Spinal cord (tissue), 10 donors: Measurements from ENCODE around the gene NPAS3. TPM values are rescaled to one million over a fixed set of nuclear protein-coding genes. Genes with fewer than 3 reads are reported as not detected.
"Not testable (repeated sequence)": the region's sequence is repeated elsewhere in the genome, so short reads cannot be mapped to it uniquely, and the experiment has no call there.

Experiments
- DNase-seq, 6 donors: peaks; one replicate each; pipeline versions ENCODE4 v3.0.0 to v3.0.0-alpha.2; 2013 to 2015; ENCODE audit warnings: low spot score in 6 of 6, low read depth in 4 of 6
- H3K27ac ChIP-seq: one replicate; pipeline ENCODE4 v1.5.1; 2013; ENCODE audit warnings: low read depth, low read length, control low read depth
- H3K27me3 ChIP-seq: one replicate; pipeline ENCODE4 v1.6.1; 2013; ENCODE audit warnings: low read length; ENCODE audit not compliant: control insufficient read depth, insufficient read depth
- H3K36me3 ChIP-seq: one replicate; pipeline ENCODE4 v1.6.1; 2013; ENCODE audit warnings: low read length; ENCODE audit not compliant: control insufficient read depth, insufficient read depth
- H3K4me1 ChIP-seq: one replicate; pipeline ENCODE4 v1.6.1; 2013; ENCODE audit warnings: low read length; ENCODE audit not compliant: control insufficient read depth, insufficient read depth
- H3K4me3 ChIP-seq: one replicate; pipeline ENCODE4 v1.5.1; 2013; ENCODE audit warnings: low read depth, low read length, control low read depth
- H3K9me3 ChIP-seq: one replicate; pipeline ENCODE4 v1.6.1; 2013; ENCODE audit warnings: low read length; ENCODE audit not compliant: control insufficient read depth, insufficient read depth
- WGBS: methylation state at CpG from one replicate; pipeline ENCODE4 v1.1.5; 2013; ENCODE audit warnings: missing lambda C conversion rate; ENCODE audit not compliant: insufficient coverage; 5-methylcytosine and 5-hydroxymethylcytosine counted together
- polyA plus RNA-seq, 2 donors: library from polyadenylated mRNA; unstranded; fragments of 120-200 nt; gene quantifications; one replicate each; pipeline ENCODE4 v1.2.1, GENCODE V29; 2013; ENCODE audit not compliant: insufficient read length in 2 of 2
- total RNA-seq, 2 donors: library from RNA; depleted of rRNA in 1 of 2; stranded (reverse); fragments of 120-200 nt in 1 of 2; fragments of >200 nt in 1 of 2; gene quantifications; one replicate each; pipeline versions ENCODE4 v1.2.3 to v1.2.4, GENCODE V29; 2013 to 2014
- donor health status: healthy.

Gene NPAS3
- total and polyA plus RNA-seq, 4 donors: 23.2 to 77.3 (median 50.8) TPM

DNA sequence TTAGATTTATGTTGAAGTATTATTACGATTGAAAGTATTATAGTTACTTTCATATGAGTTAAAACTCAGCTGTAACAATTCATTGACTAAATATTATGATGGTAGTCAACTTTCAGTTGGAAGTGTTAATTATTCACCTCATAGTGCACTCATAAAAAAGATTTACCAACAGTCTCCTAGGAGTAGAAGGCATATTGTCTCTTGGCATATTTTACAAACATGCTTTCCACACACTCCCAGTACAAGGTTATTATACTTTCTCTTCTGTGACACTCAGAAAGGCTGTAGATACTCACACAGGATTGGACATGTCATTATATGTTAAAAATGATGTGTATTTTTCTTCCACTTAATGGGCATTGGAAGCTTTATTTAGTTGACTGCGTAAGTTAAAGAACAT lies 147.1 kb downstream of the NPAS3 start:
- WGBS: no CpG with 5 or more reads among the region's 2 CpGs
- Histone ChIP-seq H3K4me1 (no peaks in the 10 kb centered on the region), H3K36me3 (no peaks in the 10 kb centered on the region), H3K9me3 (no peaks in the 10 kb centered on the region), H3K27ac (no peak overlapping the region), H3K27me3 (no peaks in the 10 kb centered on the region), H3K4me3 (no peak overlapping the region)
- DNase-seq: peak in 1 of 6 donors; percentile 9

DNA sequence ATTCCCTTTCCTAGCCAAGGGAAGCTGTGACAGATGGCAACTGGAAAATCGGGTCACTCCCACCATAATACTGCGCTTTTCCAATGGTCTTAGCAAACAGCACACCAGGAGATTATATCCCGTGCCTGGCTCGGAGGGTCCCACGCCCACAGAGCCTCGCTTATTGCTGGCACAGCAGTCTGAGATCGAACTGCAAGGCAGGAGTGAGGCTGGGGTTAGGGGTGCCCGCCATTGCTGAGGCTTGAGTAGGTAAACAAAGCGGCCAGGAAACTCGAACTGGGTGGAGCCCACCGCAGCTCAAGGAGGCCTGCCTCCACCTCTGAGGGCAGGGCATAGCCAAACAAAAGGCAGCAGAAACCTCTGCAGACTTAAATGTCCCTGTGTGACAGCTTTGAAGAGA lies 149.6 kb downstream of the NPAS3 start:
- DNase-seq, H3K9me3 ChIP-seq, H3K27ac ChIP-seq, H3K4me3 ChIP-seq, H3K36me3 ChIP-seq, H3K27me3 ChIP-seq, H3K4me1 ChIP-seq: not testable (repeated sequence)
- 86% methylated on average over 11 of the region's 11 CpGs for WGBS

GRCh38 chr14:33098016-33098415 lies 159.3 kb downstream of the NPAS3 start:
- no peak for DNase-seq
- Histone ChIP-seq H3K27me3 (no peaks in the 10 kb centered on the region), H3K36me3 (no peaks in the 10 kb centered on the region), H3K27ac (no peak overlapping the region), H3K4me1 (no peaks in the 10 kb centered on the region), H3K4me3 (no peak overlapping the region), H3K9me3 (peaks cover 1% of the 10 kb centered on the region)

GRCh38 chr14:33103489-33103888 lies 164.8 kb downstream of the NPAS3 start:
- no peaks in the 10 kb centered on the region for H3K27me3 ChIP-seq
- DNase-seq: no peak
- WGBS: 59% methylated on average over 2 of the region's 3 CpGs
- H3K27ac ChIP-seq: no peak overlapping the region
- H3K4me3 ChIP-seq: no peak overlapping the region
- H3K9me3 ChIP-seq: no peaks in the 10 kb centered on the region
- H3K36me3 ChIP-seq: no peaks in the 10 kb centered on the region
- no peaks in the 10 kb centered on the region for H3K4me1 ChIP-seq

DNA sequence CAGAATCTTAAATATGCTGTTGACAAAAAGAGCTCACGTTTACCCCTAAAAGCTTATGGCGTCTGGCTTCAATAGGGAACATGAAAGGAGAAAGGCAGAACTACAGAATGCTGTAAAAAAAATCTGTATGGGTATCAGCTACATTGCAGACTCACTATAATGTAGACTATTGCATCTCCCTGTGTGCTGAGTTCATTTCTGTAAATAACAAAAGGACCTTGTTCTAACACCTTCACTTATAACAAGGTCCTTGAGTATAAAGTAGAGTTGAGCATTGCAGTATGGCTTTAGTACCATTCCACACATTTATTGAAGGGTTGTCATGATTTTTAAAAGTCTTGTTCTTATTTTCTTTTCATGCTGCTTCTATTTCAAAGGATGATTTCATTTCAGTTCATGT lies 165.3 kb downstream of the NPAS3 start:
- no peak overlapping the region for H3K27ac ChIP-seq
- no peaks in the 10 kb centered on the region for H3K4me1 ChIP-seq
- DNase-seq: no peak
- no peaks in the 10 kb centered on the region for H3K9me3 ChIP-seq
- no CpG with 5 or more reads among the region's 2 CpGs for WGBS
- no peaks in the 10 kb centered on the region for H3K27me3 ChIP-seq
- H3K36me3 ChIP-seq: no peaks in the 10 kb centered on the region
- no peak overlapping the region for H3K4me3 ChIP-seq

GRCh38 chr14:33110737-33111443 lies 172.2 kb downstream of the NPAS3 start:
- no peak overlapping the region for H3K27ac ChIP-seq
- H3K27me3 ChIP-seq: no peaks in the 10 kb centered on the region
- H3K36me3 ChIP-seq: no peaks in the 10 kb centered on the region
- 61% methylated on average over 3 of the region's 8 CpGs for WGBS
- peaks cover 4% of the 10 kb centered on the region for H3K4me1 ChIP-seq
- no peaks in the 10 kb centered on the region for H3K9me3 ChIP-seq
- H3K4me3 ChIP-seq: no peak overlapping the region
- DNase-seq: no peak

- Histone ChIP-seq H3K4me1 (peaks cover 4% of the 10 kb centered on the region), H3K27me3 (no peaks in the 10 kb centered on the region), H3K9me3 (no peaks in the 10 kb centered on the region), H3K4me3 (no peak overlapping the region), H3K27ac (no peak overlapping the region), H3K36me3 (no peaks in the 10 kb centered on the region)
- DNase-seq: no peak
- WGBS: 83% methylated on average over 1 of the region's 3 CpGs
These were observed 175.7 kb downstream of the NPAS3 start for GRCh38 chr14:33114331-33114730.

DNA sequence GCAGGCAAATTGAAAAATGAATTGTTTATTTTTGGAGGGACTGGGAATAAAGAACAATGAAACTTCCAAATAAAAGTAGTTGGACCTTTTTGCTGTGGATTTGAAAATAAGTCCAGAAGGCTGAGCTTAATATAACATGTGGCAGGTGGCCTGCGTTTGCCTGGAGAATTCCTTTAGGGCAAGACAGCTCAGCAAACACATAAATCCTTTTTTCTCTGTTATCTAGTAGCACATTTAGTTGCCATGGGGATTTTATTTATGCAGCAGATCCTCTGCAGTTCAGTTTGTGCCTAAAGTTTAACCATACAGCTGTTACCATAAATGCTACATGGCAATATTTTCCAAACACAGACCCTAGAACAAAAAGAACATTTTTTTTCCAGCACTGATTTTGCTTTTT lies 180.0 kb downstream of the NPAS3 start:
- no peaks in the 10 kb centered on the region for H3K9me3 ChIP-seq
- no peaks in the 10 kb centered on the region for H3K27me3 ChIP-seq
- no peak overlapping the region for H3K4me3 ChIP-seq
- no peaks in the 10 kb centered on the region for H3K36me3 ChIP-seq
- H3K27ac ChIP-seq: no peak overlapping the region
- no peaks in the 10 kb centered on the region for H3K4me1 ChIP-seq
- WGBS: no CpG with 5 or more reads among the region's 1 CpG
- peak in 2 of 6 donors; percentile 46 to 79 for DNase-seq

DNA sequence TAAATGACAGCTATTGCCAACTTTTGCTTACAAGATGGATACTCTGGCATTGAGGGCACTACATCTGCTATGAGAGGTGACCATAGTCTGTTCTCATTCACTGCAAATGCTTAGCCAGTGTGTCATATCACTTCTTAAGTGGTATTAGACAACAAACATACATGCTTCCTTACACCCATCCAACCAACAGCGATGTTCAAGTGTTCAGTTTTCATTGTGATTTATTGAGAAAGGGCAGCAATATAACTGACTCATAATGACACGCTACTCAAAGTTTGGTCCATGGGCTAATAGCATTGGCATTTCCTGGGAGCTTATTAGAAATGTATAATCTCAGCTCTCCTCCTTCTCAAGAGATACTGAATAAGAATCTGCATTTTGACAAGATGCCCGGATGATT lies 181.7 kb downstream of the NPAS3 start:
- H3K4me1 ChIP-seq: no peaks in the 10 kb centered on the region
- no peaks in the 10 kb centered on the region for H3K36me3 ChIP-seq
- WGBS: no CpG with 5 or more reads among the region's 3 CpGs
- no peaks in the 10 kb centered on the region for H3K9me3 ChIP-seq
- H3K4me3 ChIP-seq: no peak overlapping the region
- H3K27ac ChIP-seq: no peak overlapping the region
- no peaks in the 10 kb centered on the region for H3K27me3 ChIP-seq
- DNase-seq: no peak

DNA sequence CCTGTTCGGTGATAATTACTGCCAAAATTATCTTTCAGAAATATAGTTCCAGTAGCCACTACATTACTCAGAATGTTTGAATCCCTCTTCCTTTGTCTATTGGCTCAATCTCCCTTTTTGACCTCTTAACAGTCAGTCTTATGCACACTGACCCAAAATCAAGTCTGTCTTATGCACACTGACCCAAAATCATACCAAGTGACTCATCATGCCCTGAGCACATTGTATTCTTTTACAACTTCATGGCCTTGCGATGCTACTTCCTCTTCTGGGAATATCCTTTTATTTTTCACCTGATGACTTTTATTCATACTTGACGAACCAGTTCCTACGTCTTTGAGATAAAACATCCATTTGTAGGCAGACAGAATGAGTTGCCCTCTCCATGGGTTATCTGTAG lies 182.3 kb downstream of the NPAS3 start:
- DNase-seq: no peak
- 88% methylated on average over 2 of the region's 4 CpGs for WGBS
- Histone ChIP-seq H3K27ac (no peak overlapping the region), H3K4me3 (no peak overlapping the region), H3K27me3 (no peaks in the 10 kb centered on the region), H3K9me3 (no peaks in the 10 kb centered on the region), H3K36me3 (no peaks in the 10 kb centered on the region), H3K4me1 (no peaks in the 10 kb centered on the region)
